Glutamatergic neuron (in vitro differentiated cells): ENCODE data around the gene ATXN2. TPM values are rescaled to one million over a fixed set of nuclear protein-coding genes. Genes with fewer than 3 reads are reported as not detected.
"Not testable (repeated sequence)": the region's sequence is repeated elsewhere in the genome, so short reads cannot be mapped to it uniquely, and the experiment has no call there.

ENCODE experiments used
- DNase-seq: peaks from one replicate; pipeline ENCODE4 v3.0.0; 2022
- H3K27ac Mint-ChIP-seq: one replicate; pipeline ENCODE4 v1.8.0; 2020; ENCODE audit warnings: mild to moderate bottlenecking, mixed read lengths, inconsistent platforms; ENCODE audit not compliant: unreplicated experiment
- H3K27me3 Mint-ChIP-seq: one replicate; pipeline ENCODE4 v1.8.0; 2020; ENCODE audit warnings: mild to moderate bottlenecking, moderate library complexity, mixed read lengths, inconsistent platforms; ENCODE audit not compliant: unreplicated experiment
- H3K36me3 Mint-ChIP-seq: one replicate; pipeline ENCODE4 v1.8.0; 2020; ENCODE audit warnings: mild to moderate bottlenecking, mixed read lengths, inconsistent platforms; ENCODE audit not compliant: unreplicated experiment
- H3K4me1 Mint-ChIP-seq: one replicate; pipeline ENCODE4 v1.8.0; 2020; ENCODE audit warnings: mild to moderate bottlenecking, low read depth, mixed read lengths, inconsistent platforms; ENCODE audit not compliant: unreplicated experiment
- H3K4me3 Mint-ChIP-seq: one replicate; pipeline ENCODE4 v1.8.0; 2020; ENCODE audit warnings: mild to moderate bottlenecking, mixed read lengths, inconsistent platforms; ENCODE audit not compliant: unreplicated experiment
- H3K9me3 Mint-ChIP-seq: one replicate; pipeline ENCODE4 v1.8.0; 2020; ENCODE audit warnings: mild to moderate bottlenecking, moderate library complexity, mixed read lengths, inconsistent platforms; ENCODE audit not compliant: unreplicated experiment
- total RNA-seq: library from RNA; stranded (reverse); fragmentation: NEBNext Ultra II Directional; extraction: Animal tissue kit (Norgen Biotek cat#: 25700); gene quantifications from one replicate; pipeline ENCODE4 v1.2.1, GENCODE V29; 2021; ENCODE audit not compliant: unreplicated experiment
- TF ChIP-seq, protein P1 (sequence below): fragments of 200-600 bp; sonication (generic); IDR thresholded peaks from one replicate; pipeline ENCODE4 v1.5.0; 2021; ENCODE audit not compliant: partially characterized antibody, unreplicated experiment

Gene ATXN2
- total RNA-seq, 1 donor from 2014 or later, result 80.8 TPM

DNA sequence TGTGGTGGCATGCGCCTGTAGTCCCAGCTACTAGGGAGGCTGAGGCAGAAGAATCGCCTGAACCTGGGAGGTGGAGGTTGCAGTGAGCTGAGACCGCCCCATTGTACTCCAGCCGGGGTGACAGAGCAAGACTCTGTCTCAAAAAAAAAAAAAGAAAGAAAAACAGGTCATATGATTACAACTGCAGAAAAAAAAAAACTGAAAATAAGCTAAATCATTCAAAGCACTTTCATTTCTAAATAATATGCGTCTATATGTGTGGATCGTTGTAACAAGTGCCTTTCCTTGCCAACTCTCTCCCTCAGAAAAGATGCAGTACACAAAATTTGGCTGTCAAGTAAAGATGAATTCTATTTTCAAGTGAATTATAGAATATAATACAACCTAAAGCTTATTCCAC, 42.4 kb downstream of the ATXN2 start:
- no peak overlapping the region for H3K4me3 Mint-ChIP-seq

DNA sequence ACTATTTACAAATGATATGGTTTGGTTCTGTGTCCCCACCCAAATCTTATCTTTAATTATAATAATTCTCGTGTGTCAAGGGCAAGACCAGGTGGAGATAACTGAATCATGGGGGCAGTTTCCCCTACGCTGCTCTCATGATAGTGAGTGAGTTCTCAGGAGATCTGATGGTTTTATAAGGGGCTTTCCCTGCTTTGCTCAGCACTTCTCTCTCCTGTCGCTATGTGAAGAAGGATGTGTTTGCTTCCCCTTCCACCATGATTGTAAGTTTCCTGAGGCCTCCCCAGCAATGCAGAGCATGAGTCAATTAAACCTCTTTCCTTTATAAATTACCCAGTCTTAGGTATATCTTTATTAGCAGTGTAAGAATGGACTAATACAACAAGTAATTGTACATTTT, 43.8 kb downstream of the ATXN2 start:
- not testable (repeated sequence) for H3K4me3 Mint-ChIP-seq, H3K27ac Mint-ChIP-seq, DNase-seq, H3K9me3 Mint-ChIP-seq, H3K36me3 Mint-ChIP-seq, H3K4me1 Mint-ChIP-seq, H3K27me3 Mint-ChIP-seq

More for the DNA sequence above, 42.4 kb downstream of the ATXN2 start:
- H3K9me3 Mint-ChIP-seq, result no peaks in the 10 kb centered on the region
- H3K27me3 Mint-ChIP-seq, result peaks cover 3% of the 10 kb centered on the region
- no peaks in the 10 kb centered on the region for H3K36me3 Mint-ChIP-seq
- TF ChIP-seq, protein P1, sequence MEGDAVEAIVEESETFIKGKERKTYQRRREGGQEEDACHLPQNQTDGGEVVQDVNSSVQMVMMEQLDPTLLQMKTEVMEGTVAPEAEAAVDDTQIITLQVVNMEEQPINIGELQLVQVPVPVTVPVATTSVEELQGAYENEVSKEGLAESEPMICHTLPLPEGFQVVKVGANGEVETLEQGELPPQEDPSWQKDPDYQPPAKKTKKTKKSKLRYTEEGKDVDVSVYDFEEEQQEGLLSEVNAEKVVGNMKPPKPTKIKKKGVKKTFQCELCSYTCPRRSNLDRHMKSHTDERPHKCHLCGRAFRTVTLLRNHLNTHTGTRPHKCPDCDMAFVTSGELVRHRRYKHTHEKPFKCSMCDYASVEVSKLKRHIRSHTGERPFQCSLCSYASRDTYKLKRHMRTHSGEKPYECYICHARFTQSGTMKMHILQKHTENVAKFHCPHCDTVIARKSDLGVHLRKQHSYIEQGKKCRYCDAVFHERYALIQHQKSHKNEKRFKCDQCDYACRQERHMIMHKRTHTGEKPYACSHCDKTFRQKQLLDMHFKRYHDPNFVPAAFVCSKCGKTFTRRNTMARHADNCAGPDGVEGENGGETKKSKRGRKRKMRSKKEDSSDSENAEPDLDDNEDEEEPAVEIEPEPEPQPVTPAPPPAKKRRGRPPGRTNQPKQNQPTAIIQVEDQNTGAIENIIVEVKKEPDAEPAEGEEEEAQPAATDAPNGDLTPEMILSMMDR, result no peak
- DNase-seq, result no peak
- H3K4me1 Mint-ChIP-seq, result peaks cover 9% of the 10 kb centered on the region
- no peak overlapping the region for H3K27ac Mint-ChIP-seq

DNA sequence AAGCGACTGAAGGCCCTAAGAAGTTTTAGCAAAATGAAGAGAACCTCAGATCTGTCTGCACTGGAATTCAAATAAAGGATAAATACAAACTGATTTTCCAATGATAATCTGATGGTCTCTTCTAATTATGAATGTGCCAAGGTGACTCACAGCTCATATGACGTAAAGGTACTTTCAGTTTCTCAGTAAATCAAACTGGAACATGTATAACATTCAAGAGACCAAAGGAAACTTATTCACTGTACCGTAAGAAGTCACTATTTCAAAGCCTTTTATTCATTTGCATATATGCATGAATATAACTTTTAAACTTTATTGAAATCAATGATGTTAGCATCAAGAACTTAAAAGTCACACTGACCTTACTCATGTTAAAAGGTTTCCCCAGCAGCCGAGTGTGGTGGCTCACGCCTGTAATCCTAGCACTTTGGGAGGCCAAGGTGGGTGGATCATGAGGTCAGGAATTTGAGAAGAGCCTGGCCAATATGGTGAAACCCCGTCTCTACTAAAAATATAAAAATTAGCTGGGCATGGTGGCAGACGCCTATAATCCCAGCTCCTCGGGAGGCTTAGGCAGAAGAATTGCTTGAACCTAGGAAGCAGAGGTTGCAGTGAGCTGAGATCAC, 52.2 kb downstream of the ATXN2 start:
- no peaks in the 10 kb centered on the region for H3K4me1 Mint-ChIP-seq
- H3K9me3 Mint-ChIP-seq, result peaks cover 3% of the 10 kb centered on the region
- H3K27me3 Mint-ChIP-seq, result no peaks in the 10 kb centered on the region
- DNase-seq, result no peak
- no peak overlapping the region for H3K4me3 Mint-ChIP-seq
- TF ChIP-seq, protein P1, result no peak
- no peak overlapping the region for H3K27ac Mint-ChIP-seq
- no peaks in the 10 kb centered on the region for H3K36me3 Mint-ChIP-seq

DNA sequence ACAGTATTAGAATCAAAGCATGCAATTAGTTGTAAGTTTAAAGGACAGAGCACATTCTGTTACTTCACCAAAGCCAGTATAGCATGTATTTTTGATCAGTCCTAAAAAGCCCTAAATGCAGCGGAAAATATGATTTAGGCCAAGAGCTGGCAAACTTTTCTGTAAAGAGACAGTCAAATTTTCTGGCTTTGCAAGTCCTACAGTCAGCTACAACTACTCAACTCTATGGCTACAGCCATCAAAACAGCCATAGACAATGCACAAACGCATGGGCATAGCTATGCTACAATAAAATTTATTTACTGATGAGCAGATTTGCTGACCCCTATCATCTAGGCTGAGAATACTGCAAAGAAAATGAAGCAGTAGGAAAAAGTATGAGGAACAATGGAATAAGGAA, 52.9 kb downstream of the ATXN2 start:
- no peak overlapping the region for H3K27ac Mint-ChIP-seq

DNA sequence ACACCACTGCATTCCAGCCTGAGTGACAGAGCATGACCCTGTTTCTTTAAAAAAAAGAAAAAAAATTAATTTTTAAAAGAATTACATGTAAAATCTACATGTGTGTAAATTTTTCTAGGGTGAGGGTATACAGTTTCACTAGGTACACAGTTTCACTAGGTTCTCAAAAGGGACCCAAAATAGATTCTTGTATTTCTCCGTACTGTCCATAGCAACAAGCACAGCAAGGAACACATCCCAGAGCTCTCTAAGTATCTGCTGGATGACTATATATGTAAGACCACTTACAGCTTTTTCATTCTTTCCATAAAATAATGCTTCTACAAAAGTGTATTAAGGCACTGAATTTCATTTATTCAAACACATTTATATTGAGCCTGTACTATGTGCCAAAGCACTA, 55.1 kb downstream of the ATXN2 start:
- no peaks in the 10 kb centered on the region for H3K27me3 Mint-ChIP-seq

More for the DNA sequence above, 52.9 kb downstream of the ATXN2 start:
- Mint-ChIP-seq H3K27me3 (no peaks in the 10 kb centered on the region), H3K36me3 (no peaks in the 10 kb centered on the region), H3K4me1 (no peaks in the 10 kb centered on the region), H3K4me3 (no peak overlapping the region), H3K9me3 (peaks cover 3% of the 10 kb centered on the region)
- no peak for DNase-seq
- TF ChIP-seq, protein P1, result no peak

More for the DNA sequence above, 55.1 kb downstream of the ATXN2 start:
- H3K36me3 Mint-ChIP-seq, result no peaks in the 10 kb centered on the region
- TF ChIP-seq, protein P1, result no peak
- no peak for DNase-seq
- peaks cover 3% of the 10 kb centered on the region for H3K9me3 Mint-ChIP-seq
- no peak overlapping the region for H3K4me3 Mint-ChIP-seq
- no peak overlapping the region for H3K27ac Mint-ChIP-seq
- no peaks in the 10 kb centered on the region for H3K4me1 Mint-ChIP-seq
